Measurements from ENCODE around the gene CREG2.

- 0 out of 2 replicates have a peak, but pooled peaks have one; percentile 20 for TF ChIP-seq CTCF (IDR thresholded peaks at IDR 0.05)
- TF ChIP-seq MAX (IDR thresholded peaks at IDR 0.05; ENCODE audit: low read depth), result no peak
- TF ChIP-seq RXRA (IDR thresholded peaks at IDR 0.05; ENCODE audit: borderline replicate concordance, low read depth), result no peak
- TF ChIP-seq RAD21 (IDR thresholded peaks at IDR 0.05; ENCODE audit: low read length), result no peak
- no peak for TF ChIP-seq SMC3 (IDR thresholded peaks at IDR 0.05; ENCODE audit: low read depth, low read length)
- no peak for TF ChIP-seq USF1 (IDR thresholded peaks at IDR 0.05; ENCODE audit: borderline replicate concordance, low read depth)
- TF ChIP-seq GABPA (IDR thresholded peaks at IDR 0.05; ENCODE audit: low read depth), result no peak
- no peak for TF ChIP-seq JUND (IDR thresholded peaks at IDR 0.05)
These were observed 14.6 kb upstream of the CREG2 start for GRCh38 chr2:101401906-101402305.
